Uterus (tissue), 4 donors: ENCODE measurements around the gene RBM15B. TPM values are rescaled to one million over a fixed set of nuclear protein-coding genes. Genes with fewer than 3 reads are reported as not detected.

Source experiments
- DNase-seq, 2 donors: peaks; one replicate each; pipeline ENCODE4 v3.0.0-alpha.2; 2019 to 2020
- H3K27ac ChIP-seq, 2 donors: fragments of 200-600 bp; sonication (generic); 1 replicate in 1 of 2; 2 replicates in 1 of 2; pipeline ENCODE4 v1.5.1; 2016 to 2018
- H3K27me3 ChIP-seq, 2 donors: fragments of 200-600 bp; sonication (generic); one replicate each; pipeline ENCODE4 v1.5.1; 2018 to 2019; ENCODE audit warnings: control low read depth in 1 of 2
- H3K36me3 ChIP-seq, 2 donors: fragments of 200-600 bp; sonication (generic); one replicate each; pipeline ENCODE4 v1.5.1; 2019; ENCODE audit warnings: control low read depth in 1 of 2
- H3K4me1 ChIP-seq, 2 donors: fragments of 200-600 bp; sonication (generic); one replicate each; pipeline ENCODE4 v1.5.1; 2018 to 2019; ENCODE audit warnings: control low read depth in 1 of 2
- H3K4me3 ChIP-seq, 2 donors: fragments of 200-600 bp; sonication (generic); 1 replicate in 1 of 2; 2 replicates in 1 of 2; pipeline ENCODE4 v1.5.1; 2018 to 2019; ENCODE audit warnings: mild to moderate bottlenecking in 1 of 2
- H3K9me3 ChIP-seq, 2 donors: fragments of 200-600 bp; sonication (generic); one replicate each; pipeline ENCODE4 v1.5.1; 2019; ENCODE audit warnings: control low read depth in 1 of 2
- CTCF ChIP-seq, 4 experiments: fragments of 200-600 bp in 2 of 4; fragments of 450-650 bp in 2 of 4; sonication (generic) in 2 of 4; IDR thresholded peaks; one replicate each; pipeline ENCODE4 v1.5.1; 2016 to 2019; ENCODE audit warnings: antibody characterized with exemption in 4 of 4, mild to moderate bottlenecking in 2 of 4, moderate library complexity in 1 of 4
- POLR2A ChIP-seq, 2 donors: fragments of 450-650 bp; IDR thresholded peaks; one replicate each; pipeline ENCODE4 v1.6.1; 2016; ENCODE audit warnings: antibody characterized with exemption in 2 of 2, mild to moderate bottlenecking in 1 of 2, moderate library complexity in 1 of 2
- intact Hi-C: fragments of 100-400 bp; cut with DNase I; formaldehyde crosslinking; loops from one replicate; pipeline ENCODE4 v1.15.1; 2023; ENCODE audit warnings: low total_unique reads
- total RNA-seq, 4 donors: library from RNA; depleted of rRNA in 3 of 4; stranded (reverse); fragments of >200 nt in 3 of 4; gene quantifications; one replicate each; pipeline versions ENCODE4 v1.1.0 to v1.2.4, GENCODE V29; 2014 to 2023
- donor health status: DM: yes; HTN: yes; CAD: no.

The RBM15B gene
- total RNA-seq, 4 donors from 2014 or later = 21.2 to 38.9 (median 28.1) TPM

GRCh38 chr3:51382076-51382745, 8.9 kb upstream of the RBM15B start:
- TF ChIP-seq CTCF (IDR thresholded peaks at IDR 0.05) = no peak
- no peak for TF ChIP-seq POLR2A (IDR thresholded peaks at IDR 0.05)
- no peaks in the 10 kb centered on the region for H3K36me3 ChIP-seq
- no peak for DNase-seq
- no peak overlapping the region for H3K27ac ChIP-seq
- intact Hi-C loops = no loop called here
- no peak overlapping the region for H3K4me3 ChIP-seq
- no peaks in the 10 kb centered on the region for H3K9me3 ChIP-seq
- H3K4me1 ChIP-seq = peaks cover 4 to 8% of the 10 kb centered on the region in 2 donors
- no peaks in the 10 kb centered on the region for H3K27me3 ChIP-seq

- no peak overlapping the region for H3K4me3 ChIP-seq
- peaks cover 4 to 8% of the 10 kb centered on the region in 2 donors for H3K4me1 ChIP-seq
- no peak for DNase-seq
- no peaks in the 10 kb centered on the region for H3K27me3 ChIP-seq
- H3K36me3 ChIP-seq = no peaks in the 10 kb centered on the region
- TF ChIP-seq POLR2A (IDR thresholded peaks at IDR 0.05) = no peak
- no peak for TF ChIP-seq CTCF (IDR thresholded peaks at IDR 0.05)
- intact Hi-C loops = no loop called here
- no peak overlapping the region for H3K27ac ChIP-seq
- H3K9me3 ChIP-seq = no peaks in the 10 kb centered on the region
These were observed 8.0 kb upstream of the RBM15B start for GRCh38 chr3:51382947-51383578.

GRCh38 chr3:51384055-51384725, 6.9 kb upstream of the RBM15B start:
- Histone ChIP-seq H3K27me3 (no peaks in the 10 kb centered on the region), H3K9me3 (no peaks in the 10 kb centered on the region), H3K27ac (peak overlapping the region; percentile 89 to 96), H3K36me3 (no peaks in the 10 kb centered on the region), H3K4me1 (peaks cover 4 to 8% of the 10 kb centered on the region in 2 donors), H3K4me3 (peak overlapping the region; percentile 78 to 96)
- intact Hi-C loops = no loop called here
- peak in 1 of 2 donors; percentile 28 for DNase-seq
- TF ChIP-seq CTCF (IDR thresholded peaks at IDR 0.05) = no peak
- TF ChIP-seq POLR2A (IDR thresholded peaks at IDR 0.05) = no peak

GRCh38 chr3:51384726-51385473, 6.2 kb upstream of the RBM15B start, which contains the start of gene MANF:
MANF (plus strand) TSS chr3:51385291; CDS start chr3:51385343, 52 bp downstream.
- DNase-seq = peak; percentile 97
- Histone ChIP-seq H3K27ac (peak within 1 kb of the TSS; percentile 91 to 96), H3K4me3 (peak within 1 kb of the TSS; percentile 78 to 96), H3K36me3 (no peaks in the 10 kb centered on the region), H3K4me1 (peaks cover 4 to 8% of the 10 kb centered on the region in 2 donors), H3K27me3 (no peaks in the 10 kb centered on the region), H3K9me3 (no peaks in the 10 kb centered on the region)
- TF ChIP-seq CTCF (IDR thresholded peaks at IDR 0.05) = peak in 2 of 4 experiments; percentile 42 to 44
- TF ChIP-seq POLR2A (IDR thresholded peaks at IDR 0.05) = peak; percentile 50 to 87
- intact Hi-C loops = no loop called here
